Left hindlimb (tissue), 1 donor: ENCODE results near the gene ZBTB46.

Experiments
- DNase-seq: peaks from one replicate; pipeline ENCODE4 v3.0.0-alpha.2; 2018

ZBTB46 gene

DNA sequence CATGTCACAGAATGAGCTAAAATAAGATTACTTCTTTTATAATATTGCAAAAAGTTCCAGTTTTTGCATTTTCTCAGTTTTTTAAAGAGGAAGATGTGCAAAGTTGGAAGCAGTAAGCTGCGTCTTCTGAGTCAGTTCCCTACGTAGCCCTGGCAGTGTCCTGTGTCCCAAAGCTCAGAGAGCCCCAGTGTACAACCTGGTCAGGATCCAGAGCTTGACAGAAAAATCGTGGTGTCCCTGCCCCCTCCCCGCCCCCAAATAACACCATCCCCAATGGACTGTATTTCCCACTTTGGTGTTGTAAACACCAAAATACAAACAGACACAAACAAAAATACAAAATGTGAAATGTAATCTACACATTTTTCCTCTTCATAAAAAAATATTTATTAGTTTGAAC lies 86.9 kb downstream of the ZBTB46 start:
- no peak for DNase-seq

DNA sequence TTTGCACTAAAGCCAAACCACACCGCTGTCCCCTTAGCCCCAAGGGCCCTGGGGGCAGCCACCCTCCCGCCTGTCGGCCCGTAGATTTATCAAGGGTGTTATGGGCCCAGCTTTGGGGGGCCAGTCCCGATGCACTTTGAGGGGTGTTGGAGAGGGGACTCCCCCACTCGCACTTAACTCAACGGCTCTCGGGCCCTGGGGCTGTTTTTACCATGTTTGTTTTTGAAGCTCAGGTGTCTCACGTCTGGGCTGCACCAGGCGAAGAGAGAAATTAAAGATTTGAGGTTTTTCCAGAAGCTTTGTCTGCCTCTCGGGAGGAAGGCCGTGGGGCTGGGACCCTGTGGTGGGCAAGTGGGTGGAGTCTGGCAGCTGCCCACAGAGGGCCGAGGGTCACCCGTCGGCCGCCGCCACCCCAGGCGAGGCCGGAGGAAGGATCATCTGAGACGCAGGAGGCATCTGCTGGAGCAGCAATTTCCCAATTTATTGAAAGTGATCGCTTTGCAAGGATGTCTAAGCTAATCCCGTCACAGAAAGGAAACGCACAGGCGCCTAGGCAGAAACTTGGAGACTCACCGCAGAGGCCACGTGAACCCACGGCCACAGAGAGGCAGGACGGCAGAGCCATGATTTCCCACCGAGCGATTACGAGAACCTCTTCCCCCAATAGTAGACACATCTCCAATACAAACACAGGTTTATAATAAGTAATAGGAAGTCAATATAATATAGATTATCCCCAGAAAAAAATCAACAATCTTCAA lies 87.7 kb downstream of the ZBTB46 start:
- no peak for DNase-seq

DNA sequence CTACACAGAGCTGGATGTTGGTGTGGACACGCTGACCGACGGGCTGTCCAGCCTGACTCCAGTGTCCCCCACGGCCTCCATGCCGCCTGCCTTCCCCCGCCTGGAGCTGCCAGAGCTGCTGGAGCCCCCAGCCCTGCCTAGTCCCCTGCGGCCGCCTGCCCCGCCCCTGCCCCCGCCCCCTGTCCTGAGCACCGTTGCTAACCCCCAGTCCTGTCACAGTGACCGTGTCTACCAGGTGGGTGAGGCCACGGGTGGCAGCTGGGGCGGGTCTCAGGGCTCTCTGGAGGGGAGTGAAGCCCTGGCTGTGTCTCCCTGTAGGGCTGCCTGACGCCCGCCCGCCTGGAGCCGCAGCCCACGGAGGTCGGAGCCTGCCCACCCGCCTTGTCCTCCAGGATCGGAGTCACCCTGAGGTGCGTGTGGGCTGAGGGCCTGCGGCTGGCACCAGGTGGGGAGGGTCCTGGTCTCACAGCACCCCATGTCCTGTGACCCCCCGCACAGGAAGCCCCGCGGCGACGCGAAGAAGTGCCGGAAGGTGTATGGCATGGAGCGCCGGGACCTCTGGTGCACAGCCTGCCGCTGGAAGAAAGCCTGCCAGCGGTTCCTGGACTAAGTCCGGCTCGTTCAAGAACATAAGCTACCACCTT lies 88.6 kb downstream of the ZBTB46 start:
- peak; percentile 47 for DNase-seq

DNA sequence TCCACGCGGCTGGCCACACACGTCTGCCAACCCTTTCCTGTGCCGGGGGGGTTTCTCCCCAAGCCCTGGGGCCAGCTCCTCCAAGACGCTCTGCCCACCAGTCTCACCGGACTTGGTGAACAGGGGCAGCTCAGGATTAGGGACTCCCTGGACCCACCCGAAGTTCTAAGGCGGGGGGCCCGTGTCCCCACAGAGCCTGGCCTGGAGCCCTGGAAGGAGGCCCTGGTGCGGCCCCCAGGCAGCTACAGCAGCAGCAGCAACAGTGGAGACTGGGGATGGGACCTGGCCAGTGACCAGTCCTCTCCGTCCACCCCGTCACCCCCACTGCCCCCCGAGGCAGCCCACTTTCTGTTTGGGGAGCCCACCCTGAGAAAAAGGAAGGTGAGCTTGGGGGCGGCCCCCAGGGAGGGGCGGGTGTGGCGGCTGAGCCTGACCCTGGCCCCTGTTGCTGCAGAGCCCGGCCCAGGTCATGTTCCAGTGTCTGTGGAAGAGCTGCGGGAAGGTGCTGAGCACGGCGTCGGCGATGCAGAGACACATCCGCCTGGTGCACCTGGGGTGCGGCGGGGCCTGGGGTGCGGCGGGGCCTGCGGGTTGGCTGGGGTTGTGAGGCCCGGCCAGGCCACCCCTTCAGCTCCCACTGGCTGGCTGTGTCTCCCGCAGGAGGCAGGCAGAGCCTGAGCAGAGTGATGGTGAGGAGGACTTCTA lies 89.2 kb downstream of the ZBTB46 start:
- DNase-seq = peak; percentile 49

DNA sequence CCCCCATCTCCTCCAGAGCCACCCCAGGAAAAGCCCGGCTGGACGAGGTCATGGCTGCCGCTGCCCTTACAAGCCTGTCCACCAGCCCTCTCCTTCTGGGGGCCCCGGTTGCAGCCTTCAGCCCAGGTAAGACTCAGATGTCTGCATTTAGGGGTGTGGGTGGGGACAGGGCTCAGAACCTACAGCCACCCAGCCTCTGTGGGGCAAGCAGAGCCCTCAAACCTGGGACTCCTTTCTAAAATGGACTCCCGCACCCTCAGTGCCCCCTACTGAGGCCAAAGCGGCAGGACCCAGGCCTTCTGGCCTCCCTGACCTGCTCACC lies 89.7 kb downstream of the ZBTB46 start:
- DNase-seq = no peak

DNA sequence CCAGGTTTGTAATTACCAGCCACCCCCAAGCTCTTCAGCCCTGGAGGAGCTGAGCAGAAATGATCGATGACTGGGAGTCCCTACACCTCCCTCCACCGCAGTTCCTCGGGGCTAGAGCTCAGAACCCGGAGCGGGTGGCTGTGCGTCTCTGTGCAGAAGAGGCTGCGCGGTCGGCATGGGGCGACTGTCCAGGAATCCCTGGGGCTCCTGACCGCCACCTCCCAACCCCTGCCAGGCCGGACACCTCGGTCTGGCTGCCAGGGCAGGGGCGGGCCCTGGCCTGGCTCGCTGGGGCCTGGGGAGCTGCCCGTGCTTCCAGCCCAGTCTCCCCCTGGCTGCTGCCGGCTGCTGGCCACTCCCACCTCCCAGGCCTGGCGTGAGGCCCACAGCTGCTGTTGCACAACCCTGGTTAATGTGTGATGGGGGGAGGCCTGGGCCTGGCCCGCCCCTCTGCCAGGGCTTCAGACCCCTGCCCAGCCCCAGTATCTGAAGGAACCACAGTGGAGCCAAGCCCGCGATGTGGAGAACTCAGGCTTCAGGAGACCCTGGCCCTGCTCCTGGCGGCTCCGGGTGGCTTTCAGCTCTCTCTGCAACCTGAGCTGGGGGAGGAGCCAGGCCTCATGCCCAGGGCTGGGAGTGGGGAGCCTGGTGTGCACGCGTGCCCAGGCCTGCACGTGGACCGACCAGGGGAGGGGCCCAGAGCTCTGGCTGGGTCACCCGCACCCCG lies 90.3 kb downstream of the ZBTB46 start:
- peak; percentile 95 for DNase-seq

DNA sequence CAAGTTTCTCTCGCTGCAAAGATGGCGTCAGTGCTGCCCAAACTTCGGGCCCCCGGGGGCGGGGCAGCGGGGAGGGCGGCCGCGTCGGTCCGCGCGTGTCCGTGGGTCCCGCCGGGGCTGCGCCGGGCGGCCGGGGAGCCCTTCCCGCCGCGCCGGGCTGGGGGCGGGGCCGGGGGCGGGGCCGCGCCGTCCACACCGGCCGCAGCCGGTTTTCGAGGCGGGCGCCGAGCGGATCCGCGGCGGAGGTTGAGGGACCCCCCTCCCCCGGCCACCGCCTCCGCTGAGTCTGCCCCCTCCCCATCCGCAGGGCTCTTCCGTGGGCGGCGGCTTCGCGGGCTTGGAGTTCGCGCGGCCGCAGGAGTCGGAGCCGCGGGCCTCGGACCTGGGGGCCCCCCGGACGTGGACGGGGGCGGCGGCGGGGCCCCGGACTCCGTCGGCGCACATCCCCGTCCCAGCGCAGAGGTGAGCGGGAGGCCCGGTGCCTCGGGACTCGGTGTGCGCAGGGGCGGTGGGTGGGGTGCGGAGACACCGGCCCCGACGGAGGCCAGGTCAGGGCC lies 90.9 kb downstream of the ZBTB46 start:
- DNase-seq = peak; percentile 68

DNA sequence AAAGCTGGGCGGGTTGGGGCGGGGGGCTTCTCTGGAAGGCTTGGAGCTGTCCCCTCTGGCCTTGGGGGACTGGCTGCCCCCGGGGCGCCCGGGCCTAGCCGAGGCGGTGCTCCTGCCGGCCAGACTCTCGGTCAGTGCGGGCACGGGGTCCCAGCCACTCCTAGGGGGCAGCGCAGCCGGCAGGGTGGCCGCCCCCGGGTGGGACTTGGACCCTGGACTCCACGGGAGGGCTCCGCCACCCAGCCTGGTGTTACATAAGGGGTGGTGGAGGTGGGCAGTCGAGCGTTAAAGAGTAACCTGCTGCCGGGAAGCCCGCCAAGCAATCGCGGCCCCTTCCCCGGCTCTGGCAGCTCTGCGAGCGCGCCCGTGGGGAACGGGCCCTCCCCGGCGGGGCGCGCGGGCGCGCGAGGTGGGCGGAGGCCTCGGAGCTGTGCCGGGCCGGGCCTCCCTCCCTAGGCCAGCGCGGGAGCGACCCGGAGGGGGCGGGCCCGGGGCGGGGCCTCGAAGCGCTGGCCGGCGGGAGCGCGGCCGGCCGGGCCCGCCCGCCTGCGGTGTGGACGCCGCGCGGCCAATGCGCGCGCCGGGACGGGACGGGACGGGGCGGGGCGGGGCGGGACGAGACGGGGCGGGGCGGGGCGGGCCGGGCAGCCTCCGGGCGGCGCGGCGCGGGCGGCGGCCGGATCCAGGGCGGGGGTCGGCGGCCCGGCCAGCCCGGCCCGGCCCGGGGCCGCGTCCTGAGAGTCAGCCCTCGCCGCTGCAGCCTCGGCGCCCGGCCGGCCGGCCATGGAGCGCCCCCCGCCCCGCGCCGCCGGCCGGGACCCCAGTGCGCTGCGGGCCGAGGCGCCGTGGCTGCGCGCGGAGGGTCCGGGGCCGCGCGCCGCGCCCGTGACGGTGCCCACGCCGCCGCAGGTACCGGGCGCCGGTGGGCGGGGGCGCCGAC lies 91.7 kb downstream of the ZBTB46 start, which contains the start of gene SLC2A4RG:
TSS of gene SLC2A4RG (plus strand) at position 647 of the 940 bp plus-strand sequence. CDS start at position 784, 137 bp downstream.
- peak; percentile 85 for DNase-seq

DNA sequence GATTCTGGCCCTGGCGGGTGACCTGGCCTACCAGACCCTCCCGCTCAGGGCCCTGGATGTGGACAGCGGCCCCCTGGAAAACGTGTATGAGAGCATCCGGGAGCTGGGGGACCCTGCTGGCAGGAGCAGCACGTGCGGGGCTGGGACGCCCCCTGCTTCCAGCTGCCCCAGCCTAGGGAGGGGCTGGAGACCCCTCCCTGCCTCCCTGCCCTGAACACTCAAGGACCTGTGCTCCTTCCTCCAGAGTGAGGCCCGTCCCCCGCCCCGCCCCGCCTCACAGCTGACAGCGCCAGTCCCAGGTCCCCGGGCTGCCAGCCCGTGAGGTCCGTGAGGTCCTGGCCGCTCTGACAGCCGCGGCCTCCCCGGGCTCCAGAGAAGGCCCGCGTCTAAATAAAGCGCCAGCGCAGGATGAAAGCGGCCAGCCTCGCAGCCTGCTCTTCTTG lies 92.4 kb downstream of the ZBTB46 start:
- peak; percentile 76 for DNase-seq

DNA sequence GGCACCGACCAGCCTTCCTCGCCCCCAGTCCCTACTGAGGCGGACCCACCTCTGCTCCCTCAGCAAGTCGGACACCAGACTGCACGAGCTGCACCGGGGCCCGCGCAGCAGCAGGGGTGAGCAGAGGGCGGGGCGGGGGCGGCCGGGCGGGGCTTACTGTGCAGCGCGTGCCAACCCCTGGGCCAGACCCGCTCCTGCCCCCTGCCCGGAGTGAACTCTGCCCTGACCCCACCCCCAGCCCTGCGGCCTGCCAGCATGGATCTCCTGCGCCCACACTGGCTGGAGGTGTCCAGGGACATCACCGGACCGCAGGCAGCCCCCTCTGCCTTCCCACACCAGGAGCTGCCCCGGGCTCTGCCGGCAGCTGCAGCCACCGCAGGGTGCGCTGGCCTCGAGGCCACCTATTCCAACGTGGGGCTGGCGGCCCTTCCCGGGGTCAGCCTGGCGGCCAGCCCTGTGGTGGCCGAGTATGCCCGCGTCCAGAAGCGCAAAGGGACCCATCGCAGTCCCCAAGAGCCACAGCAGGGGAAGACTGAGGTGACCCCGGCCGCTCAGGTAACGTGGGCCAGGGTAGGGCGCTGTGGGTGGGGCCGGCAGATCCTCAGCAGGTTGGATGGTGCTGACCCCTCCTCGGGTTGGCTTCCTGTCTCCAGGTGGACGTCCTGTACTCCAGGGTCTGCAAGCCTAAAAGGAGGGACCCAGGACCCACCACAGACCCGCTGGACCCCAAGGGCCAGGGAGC lies 92.9 kb downstream of the ZBTB46 start:
- peak; percentile 60 for DNase-seq

DNA sequence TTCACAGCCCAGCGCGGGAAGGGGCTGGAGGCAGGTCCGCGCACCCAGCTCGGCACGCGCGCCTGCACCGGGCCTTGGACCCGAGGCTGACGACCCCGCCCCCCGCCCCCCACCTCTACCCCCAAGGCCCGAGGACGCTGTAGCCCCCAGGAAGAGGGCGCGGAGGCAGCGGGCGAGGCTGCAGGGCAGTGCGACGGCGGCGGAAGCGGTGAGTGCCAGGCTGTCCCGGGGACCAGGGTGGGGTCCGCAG lies 93.4 kb downstream of the ZBTB46 start:
- no peak for DNase-seq

DNA sequence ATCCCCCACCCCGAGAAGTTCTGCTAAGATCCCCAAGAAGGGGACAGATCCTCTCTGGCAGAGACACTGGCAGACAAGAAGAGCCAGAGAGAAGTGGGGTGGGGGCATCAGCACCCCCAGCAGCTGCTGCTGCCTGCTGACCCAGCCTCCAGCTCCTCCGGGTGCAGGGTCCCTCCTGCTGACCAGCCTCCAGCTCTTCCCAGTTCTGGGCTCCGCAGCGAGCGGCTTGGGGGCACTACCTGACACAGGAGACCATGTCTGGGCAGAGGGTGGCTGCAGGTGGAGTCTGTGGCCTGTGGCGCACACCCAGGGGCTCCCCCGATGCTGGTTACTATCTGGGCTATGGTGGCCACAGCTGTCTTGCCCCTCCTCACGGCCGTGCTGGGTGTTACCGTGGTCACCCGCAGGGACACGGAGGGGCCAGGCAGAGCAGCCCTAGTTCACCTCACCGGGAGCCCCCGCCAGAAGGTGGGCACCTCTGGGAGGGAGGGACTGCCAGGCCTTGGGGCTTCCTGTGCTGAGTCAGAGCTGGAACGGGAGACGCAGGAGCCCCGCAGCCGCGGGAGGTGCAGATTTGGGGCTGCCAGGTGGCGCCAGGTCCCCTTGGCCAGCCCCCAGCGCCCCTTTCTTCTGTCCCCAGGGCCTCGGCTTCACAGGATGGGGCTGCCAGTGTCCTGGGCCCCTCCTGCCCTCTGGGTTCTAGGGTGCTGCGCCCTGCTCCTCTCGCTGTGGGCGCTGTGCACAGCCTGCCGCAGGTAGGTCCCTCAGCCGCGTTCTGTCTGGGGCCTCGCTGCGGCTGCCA lies 94.0 kb downstream of the ZBTB46 start:
- no peak for DNase-seq

DNA sequence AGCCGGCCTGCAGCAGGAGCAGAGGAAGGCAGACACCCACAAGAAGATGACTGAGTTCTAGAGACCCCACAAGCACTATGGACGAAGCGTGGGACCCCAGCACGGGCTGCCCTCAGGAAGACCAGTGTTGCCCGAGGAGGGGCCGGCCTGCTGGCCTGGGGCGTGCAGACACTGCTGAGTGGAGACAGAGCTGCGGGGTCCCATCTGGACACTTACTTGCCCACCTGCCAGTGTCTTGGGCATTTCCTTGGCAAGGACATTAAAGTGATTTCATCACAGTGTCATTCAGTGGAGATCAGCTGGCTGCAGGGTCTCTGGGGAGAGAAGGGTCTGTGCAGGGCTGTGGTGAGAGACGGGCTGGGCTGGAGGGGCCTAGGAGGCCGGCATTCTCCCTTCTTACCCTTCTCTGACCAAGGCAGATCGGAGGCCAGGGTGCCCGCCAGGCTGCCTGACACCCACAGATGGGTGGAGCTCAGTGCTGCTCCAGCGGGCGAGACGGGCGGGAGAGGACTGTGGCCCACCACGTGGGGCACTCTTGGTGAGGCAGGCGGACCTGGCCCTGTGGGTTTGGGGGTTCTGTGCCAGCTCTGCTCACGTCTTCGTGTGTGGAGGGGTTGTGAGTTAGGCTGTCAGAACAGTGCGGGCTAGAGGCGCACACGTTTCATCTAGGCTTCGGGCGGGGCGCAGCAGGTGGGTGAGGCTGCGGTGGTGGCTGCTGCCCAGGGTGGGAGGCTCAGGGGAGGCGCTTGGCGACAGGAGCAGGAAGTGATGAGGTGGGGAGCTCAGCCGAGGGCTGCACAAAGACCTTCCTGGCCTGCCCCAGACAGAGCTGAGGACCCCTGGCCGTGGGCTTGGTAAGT lies 95.0 kb downstream of the ZBTB46 start, which contains the start of gene LIME1:
TSS of gene LIME1 (plus strand) at position 806 of the 860 bp plus-strand sequence. CDS start 886 bp downstream, outside the sequence.
- no peak for DNase-seq

DNA sequence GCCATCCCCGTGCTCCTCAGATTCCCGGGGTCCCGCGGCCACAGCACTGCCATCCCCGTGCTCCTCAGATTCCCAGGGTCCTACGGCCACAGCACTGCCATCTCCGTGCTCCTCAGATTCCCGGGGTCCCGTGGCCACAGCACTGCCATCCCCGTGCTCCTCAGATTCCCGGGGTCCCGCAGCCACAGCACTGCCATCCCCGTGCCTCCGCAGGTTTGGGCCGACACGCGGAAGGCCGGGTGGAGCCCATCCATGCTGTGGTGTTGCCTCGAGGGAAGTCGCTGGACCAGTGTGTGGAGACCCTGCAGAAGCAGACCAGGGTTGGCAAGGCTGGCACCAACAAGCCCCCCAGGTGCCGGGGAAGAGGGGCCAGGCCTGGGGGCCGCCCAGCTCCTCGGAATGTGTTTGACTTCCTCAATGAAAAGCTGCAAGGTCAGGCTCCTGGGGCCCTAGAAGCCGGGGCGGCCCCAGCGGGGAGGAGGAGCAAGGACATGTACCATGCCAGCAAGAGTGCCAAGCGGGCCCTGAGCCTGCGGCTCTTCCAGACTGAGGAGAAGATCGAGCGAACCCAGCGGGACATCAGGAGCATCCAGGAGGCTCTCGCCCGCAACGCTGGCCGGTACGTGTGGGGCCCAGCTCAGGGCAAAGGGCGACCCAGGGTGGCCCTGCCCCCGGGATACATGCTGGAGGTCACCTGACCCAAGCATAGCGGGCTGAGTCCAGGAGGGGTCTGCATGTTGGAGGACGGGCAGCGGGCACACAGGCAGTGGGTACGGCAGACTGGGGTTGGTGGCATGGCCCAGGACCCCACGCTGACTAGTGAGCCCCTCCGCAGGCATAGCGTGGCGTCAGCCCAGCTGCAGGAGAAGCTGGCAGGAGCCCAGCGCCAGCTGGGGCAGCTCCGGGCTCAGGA lies 95.9 kb downstream of the ZBTB46 start:
- DNase-seq = no peak

DNA sequence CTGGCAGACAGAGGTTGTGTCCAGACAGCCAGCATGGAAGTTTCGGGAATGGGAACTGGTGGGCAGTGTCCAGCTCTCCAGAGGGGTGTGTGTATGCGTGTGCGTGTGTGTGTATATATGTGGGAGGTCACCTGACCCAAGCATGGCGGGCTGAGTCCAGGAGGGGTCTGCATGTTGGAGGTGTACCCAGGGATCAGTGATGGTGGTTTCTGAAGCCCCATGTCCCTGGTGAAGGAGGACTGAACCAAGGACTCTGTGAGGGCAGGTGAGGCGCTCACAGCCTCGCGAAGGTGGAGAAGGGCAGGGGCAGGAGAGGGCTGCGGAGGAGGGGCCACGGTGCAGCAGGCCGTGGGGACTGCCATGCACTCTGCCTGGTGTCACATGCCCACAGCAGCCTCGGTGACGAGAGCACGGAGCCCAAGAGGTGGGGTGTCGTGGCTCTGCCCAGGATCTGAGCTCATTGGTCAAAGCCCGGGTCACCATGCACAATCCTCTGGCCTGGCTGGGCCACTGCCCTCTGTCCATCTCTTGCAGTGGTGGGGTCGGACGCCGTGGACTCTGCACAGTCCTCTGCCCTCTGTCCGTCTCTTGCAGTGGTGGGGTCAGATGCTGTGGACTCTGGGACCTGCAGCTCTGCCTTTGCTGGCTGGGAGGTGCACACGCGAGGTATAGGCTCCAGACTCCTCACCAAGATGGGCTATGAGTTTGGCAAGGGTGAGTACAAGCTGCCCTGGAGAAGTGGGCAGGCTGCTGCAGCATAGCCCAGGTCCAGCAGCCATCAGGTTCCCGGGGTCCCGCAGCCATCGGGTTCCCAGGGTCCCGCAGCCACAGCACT lies 96.7 kb downstream of the ZBTB46 start:
- DNase-seq = no peak

DNA sequence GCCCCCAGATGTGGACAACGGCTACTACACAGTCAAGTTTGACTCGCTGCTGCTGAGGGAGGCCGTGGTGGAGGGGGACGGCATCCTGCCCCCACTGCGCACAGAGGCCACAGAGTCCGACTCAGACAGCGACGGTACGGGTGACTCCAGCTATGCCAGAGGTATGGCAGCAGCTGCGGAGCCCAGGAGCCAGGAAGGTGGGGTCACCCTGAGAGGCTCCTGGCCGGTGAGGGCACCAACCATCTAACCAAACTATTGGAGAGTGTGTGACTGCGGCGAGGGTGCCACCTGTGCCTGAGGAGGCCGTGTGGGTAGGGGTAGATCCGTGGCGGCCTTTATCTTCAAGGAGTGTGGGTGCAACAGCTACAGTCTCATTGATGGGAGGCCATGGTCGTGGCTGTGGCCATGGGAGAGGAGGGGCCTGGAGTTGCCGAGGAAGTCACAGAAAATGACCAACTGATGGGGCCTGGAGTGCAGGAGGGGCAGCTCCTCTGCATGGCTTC lies 97.4 kb downstream of the ZBTB46 start:
- no peak for DNase-seq

DNA sequence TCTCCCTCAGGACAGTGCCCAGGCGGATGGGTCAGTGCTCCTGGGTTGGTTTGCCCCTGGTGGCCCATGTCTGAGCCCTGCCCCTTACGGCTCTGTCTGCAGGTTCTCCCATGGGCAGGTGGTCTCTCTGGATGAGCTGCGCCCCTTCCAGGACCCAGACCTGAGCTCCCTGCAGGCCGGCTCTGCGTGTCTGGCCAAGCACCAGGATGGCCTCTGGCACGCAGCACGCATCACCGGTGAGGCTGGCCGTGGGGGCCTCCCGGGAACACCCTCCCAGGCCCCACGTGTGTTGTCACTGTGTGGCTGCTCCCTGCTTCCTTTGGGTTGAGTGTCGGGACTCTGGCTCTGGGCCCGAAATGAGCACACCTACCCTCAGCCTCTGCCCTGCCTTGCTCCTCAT lies 97.9 kb downstream of the ZBTB46 start:
- DNase-seq = no peak
